Suppressor macrophage treated with lipopolysaccharide for 4 hours (primary cell): ENCODE data around the gene PTX3.

ENCODE experiments used
- DNase-seq: peaks from one replicate; pipeline ENCODE4 v3.0.0-alpha.2; 2020

The PTX3 gene

GRCh38 chr3:157479464-157480243 lies 43.0 kb downstream of the PTX3 start:
- no peak for DNase-seq

- no peak for DNase-seq
Observed at GRCh38 chr3:157487339-157487738, 50.7 kb downstream of the PTX3 start.

- peak; percentile 35 for DNase-seq
Observed at GRCh38 chr3:157488144-157488543, 51.5 kb downstream of the PTX3 start.

- DNase-seq, result no peak
Observed at GRCh38 chr3:157491136-157491535, 54.5 kb downstream of the PTX3 start.
